A204.1 (cell line): ENCODE measurements around the gene ITFG1.
"Not testable (repeated sequence)": the region's sequence is repeated elsewhere in the genome, so short reads cannot be mapped to it uniquely, and the experiment has no call there.

Source experiments
- FAIRE-seq: peaks from 2 replicates; lab custom pipeline; 2012; peaks lifted over from hg19 to GRCh38; lab: Jason Lieb, UNC

The ITFG1 gene

GRCh38 chr16:47150067-47150466, 310.8 kb downstream of the ITFG1 start:
- no peak for FAIRE-seq

- no peak for FAIRE-seq
These were observed 316.3 kb downstream of the ITFG1 start for GRCh38 chr16:47144559-47144877.

DNA sequence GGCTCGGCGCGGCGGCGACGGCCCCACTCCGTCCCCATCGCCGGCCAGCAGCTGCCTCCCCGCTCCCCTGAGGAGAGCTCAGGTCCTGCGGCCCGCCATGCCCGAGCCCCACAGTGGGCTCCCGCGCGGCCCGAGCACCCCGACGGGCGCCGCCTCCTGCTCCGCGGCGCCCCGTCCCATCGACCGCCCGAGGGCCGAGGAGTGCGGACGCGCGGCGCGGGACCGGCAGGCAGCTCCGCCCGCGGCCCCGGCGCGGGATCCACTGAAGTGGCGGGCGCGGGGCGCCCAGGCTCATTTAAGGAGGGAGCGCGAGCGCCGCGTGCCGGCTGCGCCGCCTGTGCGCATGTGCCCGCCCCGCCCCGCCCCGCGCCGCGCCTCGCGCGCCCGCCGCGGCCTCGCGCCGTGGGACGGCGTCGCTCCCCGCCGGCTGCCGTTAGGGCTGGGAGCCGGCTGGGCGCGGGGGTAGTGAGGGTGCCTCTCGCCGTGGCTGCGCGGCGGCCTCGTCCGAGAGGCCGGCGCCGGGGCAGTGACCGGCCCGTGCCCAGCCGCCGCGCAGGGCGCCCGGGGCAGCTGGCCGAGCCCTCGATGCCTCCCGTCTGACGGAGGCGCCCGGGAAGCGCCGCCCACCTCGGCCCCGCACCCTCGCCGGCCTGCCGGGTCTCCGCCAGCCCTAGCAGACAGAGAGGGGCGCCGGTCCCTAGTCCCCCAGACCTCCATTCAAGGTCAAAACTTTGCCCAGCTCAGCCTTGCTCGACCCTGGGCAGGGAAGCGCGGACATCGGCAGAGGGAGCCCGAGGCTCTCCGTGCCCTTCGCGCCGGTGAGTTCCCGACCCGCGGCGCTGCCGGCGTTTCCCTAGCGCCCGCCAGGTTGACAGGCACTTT, 316.9 kb downstream of the ITFG1 start, which contains the start of gene NETO2:
Gene NETO2 (minus strand): TSS at position 269 of the 882 bp plus-strand sequence. CDS start 333 bp downstream, outside the sequence.
- no peak for FAIRE-seq

- no peak for FAIRE-seq
These were observed 317.8 kb downstream of the ITFG1 start for GRCh38 chr16:47142821-47143676.

- FAIRE-seq = no peak
These were observed 318.4 kb downstream of the ITFG1 start for GRCh38 chr16:47142486-47142820.

- FAIRE-seq = peak; percentile 84
These were observed 318.9 kb downstream of the ITFG1 start for GRCh38 chr16:47141773-47142485.

GRCh38 chr16:47140686-47141085, 320.2 kb downstream of the ITFG1 start:
- FAIRE-seq = no peak

DNA sequence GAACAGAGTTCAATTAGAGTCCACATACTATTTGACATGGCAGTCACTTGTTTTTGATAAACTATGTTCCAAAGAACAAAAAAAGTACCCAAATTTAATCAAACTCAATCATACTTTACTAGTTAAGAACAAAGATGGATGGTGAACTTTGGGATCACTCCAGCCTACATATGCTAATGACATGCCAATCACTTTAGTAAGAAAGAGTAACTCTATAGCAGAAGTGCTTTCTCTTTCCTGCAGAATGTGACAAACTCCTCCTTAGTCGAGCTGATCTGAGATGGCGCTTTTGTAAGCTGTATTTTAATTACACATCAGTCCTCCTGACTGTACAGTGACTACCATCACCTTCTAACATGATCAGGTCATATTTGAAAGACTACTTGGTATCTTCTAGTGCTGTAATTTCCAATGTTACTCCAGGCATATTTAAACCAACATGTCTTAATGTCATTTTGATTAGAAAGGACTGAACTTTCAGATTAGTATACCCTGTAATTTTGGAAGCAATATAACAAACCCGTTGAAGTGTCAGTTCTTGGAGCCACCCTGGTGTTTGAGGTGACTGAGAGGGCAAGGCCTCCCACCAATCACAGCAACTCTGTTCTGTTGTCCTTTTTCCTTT, 321.2 kb downstream of the ITFG1 start:
- FAIRE-seq = no peak

- FAIRE-seq = not testable (repeated sequence)
These were observed 322.9 kb downstream of the ITFG1 start for GRCh38 chr16:47137925-47138324.

DNA sequence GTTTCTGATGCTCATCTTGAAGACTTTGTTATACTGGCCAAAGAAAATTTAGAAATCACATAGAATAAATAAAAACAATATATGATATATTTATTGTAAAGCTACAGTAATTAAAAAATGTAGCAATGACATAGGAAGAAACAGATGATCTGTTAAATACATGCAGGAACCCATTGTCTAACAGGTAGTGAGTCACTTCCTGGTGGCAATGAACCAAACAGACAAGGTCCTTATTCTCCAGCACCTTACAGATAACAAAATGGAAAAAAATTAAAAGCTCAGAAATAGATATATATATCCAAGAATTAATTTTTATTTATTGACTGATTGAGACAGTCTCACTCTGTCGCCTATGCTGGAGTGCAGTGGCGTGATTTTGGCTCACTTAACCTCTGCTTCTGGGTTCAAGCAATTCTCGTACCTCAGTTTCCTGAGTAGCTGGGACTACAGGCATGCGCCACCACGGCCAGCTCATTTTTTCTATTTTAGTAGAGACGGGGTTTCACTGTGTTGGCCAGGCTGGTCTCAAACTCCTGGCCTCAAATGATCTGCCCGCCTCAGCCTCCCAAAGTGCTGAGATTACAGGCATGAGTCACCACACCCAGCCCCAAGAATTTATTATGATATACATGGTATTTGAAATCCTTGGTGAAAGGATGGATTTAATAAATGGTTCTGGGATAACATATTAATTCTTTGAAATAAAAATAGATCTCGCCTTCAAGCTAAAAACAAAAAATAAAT, 324.6 kb downstream of the ITFG1 start:
- no peak for FAIRE-seq

- FAIRE-seq = no peak
These were observed 326.3 kb downstream of the ITFG1 start for GRCh38 chr16:47134550-47134949.

GRCh38 chr16:47132308-47132707, 328.6 kb downstream of the ITFG1 start:
- no peak for FAIRE-seq

- no peak for FAIRE-seq
These were observed 331.0 kb downstream of the ITFG1 start for GRCh38 chr16:47129755-47130435.

DNA sequence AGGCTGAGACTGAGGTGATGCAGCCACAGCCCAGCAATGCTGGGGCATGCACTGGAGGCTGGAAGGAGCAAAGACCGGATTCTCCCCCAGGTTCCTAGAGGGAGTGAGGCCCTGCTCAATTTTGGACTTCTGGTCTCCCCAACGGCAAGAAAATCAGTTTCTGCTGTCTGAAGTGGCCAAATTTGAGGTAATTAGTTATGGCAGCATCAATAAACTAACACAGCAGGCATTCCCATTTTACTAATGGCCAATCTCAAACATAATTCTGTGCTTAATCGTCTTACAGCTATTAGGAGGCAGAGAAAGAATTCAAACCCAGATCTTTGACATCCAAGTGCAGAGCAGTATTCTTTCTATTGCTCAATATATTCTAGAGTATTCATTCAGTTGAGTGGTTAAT, 333.3 kb downstream of the ITFG1 start:
- FAIRE-seq = no peak

DNA sequence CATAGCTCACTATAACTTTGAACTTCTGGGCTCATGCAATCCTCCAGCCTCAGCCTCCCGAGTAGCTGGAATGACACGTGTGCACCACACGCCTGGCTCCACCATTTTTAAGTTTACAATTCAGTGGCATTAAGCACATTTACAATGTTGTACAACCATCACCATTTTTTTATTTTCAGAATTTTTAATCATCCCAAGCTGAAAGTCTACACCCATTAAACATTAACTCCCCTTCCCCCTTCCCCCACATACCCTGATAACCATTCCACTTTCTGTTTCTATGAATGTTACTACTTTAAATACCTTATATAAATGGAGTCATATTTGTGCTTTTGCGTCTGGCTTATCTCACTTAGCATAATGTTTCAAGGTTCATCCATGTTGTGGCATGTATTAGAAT, 335.1 kb downstream of the ITFG1 start:
- FAIRE-seq = no peak

- FAIRE-seq = no peak
These were observed 347.7 kb downstream of the ITFG1 start for GRCh38 chr16:47113130-47113529.

- no peak for FAIRE-seq
These were observed 349.9 kb downstream of the ITFG1 start for GRCh38 chr16:47110939-47111338.

- FAIRE-seq = no peak
These were observed 351.5 kb downstream of the ITFG1 start for GRCh38 chr16:47109361-47109760.
